ENCODE data around the gene NIPBL.

Gene NIPBL

GRCh38 chr5:36944024-36944423 is 67.5 kb downstream of the NIPBL start:
- Histone ChIP-seq H2AK5ac (ENCODE audit: low read depth, low read length) (no peak overlapping the region), H3K36me3 (replicated peaks in 1 of 2; ENCODE audit: control insufficient read depth in 2 of 2, insufficient read depth in 2 of 2, low read length in 2 of 2) (peaks cover 0 to 1% of the 10 kb centered on the region in 2 donors), H3K79me1 (ENCODE audit: low read depth, low read length) (peaks cover 2% of the 10 kb centered on the region), H4K8ac (ENCODE audit: low read depth, low read length) (no peak overlapping the region), H2AFZ (ENCODE audit: low read length) (no peak overlapping the region), H3K9me3 (replicated peaks in 1 of 2; ENCODE audit: control insufficient read depth in 2 of 2, insufficient read depth in 1 of 2, low read depth in 1 of 2, low read length in 2 of 2) (no peaks in the 10 kb centered on the region), H2BK120ac (ENCODE audit: low read depth, low read length) (no peak overlapping the region), H3K9ac (ENCODE audit: low read depth, low read length, poor library complexity) (no peak overlapping the region), H3K14ac (ENCODE audit: low read length) (no peak overlapping the region), H2BK5ac (ENCODE audit: low read length) (no peak overlapping the region), H3K4me3 (ENCODE audit: low read length in 2 of 2) (no peak overlapping the region), H3K4me2 (ENCODE audit: insufficient read depth, low read length, poor library complexity, severe bottlenecking) (no peak overlapping the region), H3K27me3 (ENCODE audit: control insufficient read depth in 3 of 3, insufficient read depth in 3 of 3, low read depth in 1 of 3, low read length in 3 of 3) (no peaks in the 10 kb centered on the region), H3K4ac (ENCODE audit: low read length) (no peak overlapping the region), H3K18ac (ENCODE audit: low read length) (no peak overlapping the region), H3K27ac (replicated peaks; ENCODE audit: low read length) (no peak overlapping the region), H3K4me1 (ENCODE audit: control insufficient read depth in 2 of 2, insufficient read depth in 1 of 2, low read depth in 1 of 2, low read length in 2 of 2) (peaks cover 4 to 7% of the 10 kb centered on the region in 2 donors), H4K91ac (ENCODE audit: low read depth, low read length, poor library complexity) (no peak overlapping the region), H3K23ac (ENCODE audit: low read depth, low read length, poor library complexity) (no peak overlapping the region), H2BK15ac (ENCODE audit: low read length) (no peak overlapping the region), H2BK12ac (ENCODE audit: low read length) (no peak overlapping the region)
- DNase-seq (ENCODE audit: low spot score), result no peak
- WGBS, 2 donors (ENCODE audit: extremely low coverage in 2 of 2, insufficient read length in 2 of 2, insufficient replicate concordance in 1 of 2), result no CpG with 5 or more reads among the region's 2 CpGs

GRCh38 chr5:36944607-36945225 is 68.1 kb downstream of the NIPBL start:
- Histone ChIP-seq H4K8ac (ENCODE audit: low read depth, low read length) (no peak overlapping the region), H3K4ac (ENCODE audit: low read length) (no peak overlapping the region), H3K27me3 (ENCODE audit: control insufficient read depth in 3 of 3, insufficient read depth in 3 of 3, low read depth in 1 of 3, low read length in 3 of 3) (no peaks in the 10 kb centered on the region), H3K18ac (ENCODE audit: low read length) (no peak overlapping the region), H3K14ac (ENCODE audit: low read length) (no peak overlapping the region), H2BK5ac (ENCODE audit: low read length) (no peak overlapping the region), H3K4me1 (ENCODE audit: control insufficient read depth in 2 of 2, insufficient read depth in 1 of 2, low read depth in 1 of 2, low read length in 2 of 2) (peaks cover 2 to 7% of the 10 kb centered on the region in 2 donors), H3K9me3 (replicated peaks in 1 of 2; ENCODE audit: control insufficient read depth in 2 of 2, insufficient read depth in 1 of 2, low read depth in 1 of 2, low read length in 2 of 2) (no peaks in the 10 kb centered on the region), H3K4me3 (ENCODE audit: low read length in 2 of 2) (no peak overlapping the region), H3K4me2 (ENCODE audit: insufficient read depth, low read length, poor library complexity, severe bottlenecking) (no peak overlapping the region), H2AFZ (ENCODE audit: low read length) (no peak overlapping the region), H2BK120ac (ENCODE audit: low read depth, low read length) (no peak overlapping the region), H3K23ac (ENCODE audit: low read depth, low read length, poor library complexity) (no peak overlapping the region), H3K36me3 (replicated peaks in 1 of 2; ENCODE audit: control insufficient read depth in 2 of 2, insufficient read depth in 2 of 2, low read length in 2 of 2) (no peaks in the 10 kb centered on the region), H4K91ac (ENCODE audit: low read depth, low read length, poor library complexity) (no peak overlapping the region), H3K79me1 (ENCODE audit: low read depth, low read length) (peaks cover 2% of the 10 kb centered on the region), H2BK15ac (ENCODE audit: low read length) (no peak overlapping the region), H3K9ac (ENCODE audit: low read depth, low read length, poor library complexity) (no peak overlapping the region), H2AK5ac (ENCODE audit: low read depth, low read length) (no peak overlapping the region), H2BK12ac (ENCODE audit: low read length) (no peak overlapping the region), H3K27ac (replicated peaks; ENCODE audit: low read length) (no peak overlapping the region)
- peak; percentile 44 for DNase-seq (ENCODE audit: low spot score)
- no CpG with 5 or more reads among the region's 4 CpGs for WGBS, 2 donors (ENCODE audit: extremely low coverage in 2 of 2, insufficient read length in 2 of 2, insufficient replicate concordance in 1 of 2)

DNA sequence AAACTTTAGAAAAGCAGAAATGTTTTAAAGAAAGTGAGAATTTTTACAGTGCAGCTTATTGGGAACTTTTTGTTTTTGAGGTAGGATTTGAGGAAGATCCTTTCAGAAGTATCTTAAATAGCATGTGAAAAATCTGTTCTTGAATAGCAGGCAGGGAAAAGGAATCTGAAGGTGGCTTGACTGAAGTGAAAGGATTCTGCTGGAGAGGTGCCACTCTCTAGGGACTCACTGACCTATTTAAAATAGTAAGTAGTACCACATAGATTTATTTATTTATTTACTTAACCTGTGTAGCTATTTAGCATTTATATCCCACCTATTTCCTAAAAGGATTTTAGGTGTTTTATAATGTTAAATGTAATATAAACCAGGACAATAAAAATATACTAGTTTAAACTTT is 69.1 kb downstream of the NIPBL start:
- Histone ChIP-seq H3K4me1 (ENCODE audit: control insufficient read depth in 2 of 2, insufficient read depth in 1 of 2, low read depth in 1 of 2, low read length in 2 of 2) (peaks cover 0 to 7% of the 10 kb centered on the region in 2 donors), H2BK5ac (ENCODE audit: low read length) (no peak overlapping the region), H3K4me2 (ENCODE audit: insufficient read depth, low read length, poor library complexity, severe bottlenecking) (no peak overlapping the region), H2AFZ (ENCODE audit: low read length) (no peak overlapping the region), H3K27ac (replicated peaks; ENCODE audit: low read length) (no peak overlapping the region), H3K4ac (ENCODE audit: low read length) (no peak overlapping the region), H2BK120ac (ENCODE audit: low read depth, low read length) (no peak overlapping the region), H2BK12ac (ENCODE audit: low read length) (no peak overlapping the region), H3K23ac (ENCODE audit: low read depth, low read length, poor library complexity) (no peak overlapping the region), H2AK5ac (ENCODE audit: low read depth, low read length) (no peak overlapping the region), H3K9ac (ENCODE audit: low read depth, low read length, poor library complexity) (no peak overlapping the region), H3K79me1 (ENCODE audit: low read depth, low read length) (no peaks in the 10 kb centered on the region), H3K14ac (ENCODE audit: low read length) (no peak overlapping the region), H2BK15ac (ENCODE audit: low read length) (no peak overlapping the region), H3K18ac (ENCODE audit: low read length) (no peak overlapping the region), H4K91ac (ENCODE audit: low read depth, low read length, poor library complexity) (no peak overlapping the region), H3K27me3 (ENCODE audit: control insufficient read depth in 3 of 3, insufficient read depth in 3 of 3, low read depth in 1 of 3, low read length in 3 of 3) (no peaks in the 10 kb centered on the region), H3K36me3 (replicated peaks in 1 of 2; ENCODE audit: control insufficient read depth in 2 of 2, insufficient read depth in 2 of 2, low read length in 2 of 2) (no peaks in the 10 kb centered on the region), H4K8ac (ENCODE audit: low read depth, low read length) (no peak overlapping the region), H3K4me3 (ENCODE audit: low read length in 2 of 2) (no peak overlapping the region), H3K9me3 (replicated peaks in 1 of 2; ENCODE audit: control insufficient read depth in 2 of 2, insufficient read depth in 1 of 2, low read depth in 1 of 2, low read length in 2 of 2) (no peaks in the 10 kb centered on the region)
- DNase-seq (ENCODE audit: low spot score), result no peak

- H3K27me3 ChIP-seq (ENCODE audit: control insufficient read depth in 3 of 3, insufficient read depth in 3 of 3, low read depth in 1 of 3, low read length in 3 of 3), result no peaks in the 10 kb centered on the region
- no peaks in the 10 kb centered on the region for H3K36me3 ChIP-seq (replicated peaks in 1 of 2; ENCODE audit: control insufficient read depth in 2 of 2, insufficient read depth in 2 of 2, low read length in 2 of 2)
- H3K4me3 ChIP-seq (ENCODE audit: low read length in 2 of 2), result no peak overlapping the region
- H3K4me1 ChIP-seq (ENCODE audit: control insufficient read depth in 2 of 2, insufficient read depth in 1 of 2, low read depth in 1 of 2, low read length in 2 of 2), result peaks cover 0 to 7% of the 10 kb centered on the region in 2 donors
- H3K4ac ChIP-seq (ENCODE audit: low read length), result no peak overlapping the region
- no peak overlapping the region for H3K4me2 ChIP-seq (ENCODE audit: insufficient read depth, low read length, poor library complexity, severe bottlenecking)
- no peak overlapping the region for H3K27ac ChIP-seq (replicated peaks; ENCODE audit: low read length)
- no peaks in the 10 kb centered on the region for H3K79me1 ChIP-seq (ENCODE audit: low read depth, low read length)
- no peak overlapping the region for H2AK5ac ChIP-seq (ENCODE audit: low read depth, low read length)
- no peak for DNase-seq (ENCODE audit: low spot score)
- H3K23ac ChIP-seq (ENCODE audit: low read depth, low read length, poor library complexity), result no peak overlapping the region
- H2BK12ac ChIP-seq (ENCODE audit: low read length), result no peak overlapping the region
- H2AFZ ChIP-seq (ENCODE audit: low read length), result no peak overlapping the region
- H3K9ac ChIP-seq (ENCODE audit: low read depth, low read length, poor library complexity), result no peak overlapping the region
- H2BK15ac ChIP-seq (ENCODE audit: low read length), result no peak overlapping the region
- no peak overlapping the region for H4K91ac ChIP-seq (ENCODE audit: low read depth, low read length, poor library complexity)
- no peak overlapping the region for H4K8ac ChIP-seq (ENCODE audit: low read depth, low read length)
- H3K18ac ChIP-seq (ENCODE audit: low read length), result no peak overlapping the region
- H2BK5ac ChIP-seq (ENCODE audit: low read length), result no peak overlapping the region
- no peak overlapping the region for H2BK120ac ChIP-seq (ENCODE audit: low read depth, low read length)
- H3K9me3 ChIP-seq (replicated peaks in 1 of 2; ENCODE audit: control insufficient read depth in 2 of 2, insufficient read depth in 1 of 2, low read depth in 1 of 2, low read length in 2 of 2), result no peaks in the 10 kb centered on the region
- no peak overlapping the region for H3K14ac ChIP-seq (ENCODE audit: low read length)
These were observed 69.5 kb downstream of the NIPBL start for GRCh38 chr5:36946101-36946500.
